Heart left ventricle (tissue), 13 donors: ENCODE measurements around the gene KRTAP4-9.

Source experiments
- CTCF ChIP-seq, 12 donors: fragments of 200-600 bp; sonication (generic) in 4 of 12; IDR thresholded peaks; one replicate each; pipeline versions ENCODE4 v1.5.0 to v1.8.0; 2018 to 2022; ENCODE audit warnings: antibody characterized with exemption in 12 of 12, mild to moderate bottlenecking in 5 of 12
- POLR2A ChIP-seq, 2 donors: fragments of 450-650 bp; IDR thresholded peaks; one replicate each; pipeline ENCODE4 v1.6.1; 2017; ENCODE audit warnings: antibody characterized with exemption in 2 of 2, mild to moderate bottlenecking in 2 of 2, moderate library complexity in 2 of 2
- donor health status: ischemic (EF 13 %, LVEDD 7.1; RV severe dilation, severe dysfunction).
- donor health status: DM: no; HTN: yes; CAD: no.
- donor health status: DM: no; HTN: no; CAD: no.
- donor health status: ischemic (EF 25% LVEDD 6.9; RV normal size, moderate dysfunction).
- donor health status: ischemic (EF 25% LVEDD 5.7; RV mildly dilated, moderate dysfunction).
- donor health status: ischemic (EF 35%, LVEDD 5.7; RV mildly dilated, moderate dysfunction).
- donor health status: nonischemic (EF 11% LVEDD 7.7; RV severe dilation, severe dysfunction).
- donor health status: DM: yes; HTN: yes; CAD: no.
- donor health status: PGD.
- donor health status: ischemic (EF 29% LVEDD 5.4; RV normal size, mild dysfunction).
- donor health status: nonischemic (EF 23%, LVEDD 6.1; RV moderate dilation, normal function).

GRCh38 chr17:41144846-41145245 lies 39.7 kb downstream of the KRTAP4-9 start:
- TF ChIP-seq POLR2A (IDR thresholded peaks at IDR 0.05) (no peak), CTCF (IDR thresholded peaks at IDR 0.05) (no peak)
